RWPE2 (cell line): Measurements from ENCODE around the gene POLH.
"Not testable (repeated sequence)": the region's sequence is repeated elsewhere in the genome, so short reads cannot be mapped to it uniquely, and the experiment has no call there.

ENCODE experiments used
- ATAC-seq: fragments of 200-7000 bp; cut with Tn5 transposase; 3 replicates; pipeline ENCODE4 v1.9.1; 2021; ENCODE audit warnings: low read depth
- DNase-seq: peaks from one replicate; pipeline ENCODE4 v3.0.0-alpha.2; 2020; ENCODE audit warnings: low spot score
- H3K27ac ChIP-seq: fragments of 450-650 bp; 2 replicates; pipeline ENCODE4 v1.5.1; 2017; ENCODE audit warnings: mild to moderate bottlenecking; ENCODE audit not compliant: poor library complexity, severe bottlenecking
- H3K27me3 ChIP-seq: fragments of 250-450 bp; sonication (Bioruptor Pico); 2 replicates; pipeline ENCODE4 v1.5.1; 2021; ENCODE audit warnings: mild to moderate bottlenecking, moderate library complexity; ENCODE audit not compliant: insufficient read depth, poor library complexity, severe bottlenecking
- H3K36me3 ChIP-seq: fragments of 250-450 bp; sonication (Bioruptor Pico); 2 replicates; pipeline ENCODE4 v1.5.1; 2020; ENCODE audit warnings: low read depth, mild to moderate bottlenecking, moderate library complexity
- H3K4me1 ChIP-seq: fragments of 250-450 bp; sonication (Bioruptor Pico); 2 replicates; pipeline ENCODE4 v1.5.1; 2021; ENCODE audit warnings: mild to moderate bottlenecking, moderate library complexity; ENCODE audit not compliant: insufficient read depth, poor library complexity, severe bottlenecking
- H3K4me3 ChIP-seq: fragments of 250-450 bp; sonication (Bioruptor Pico); 2 replicates; pipeline ENCODE4 v1.5.1; 2021; ENCODE audit warnings: mild to moderate bottlenecking, moderate library complexity; ENCODE audit not compliant: severe bottlenecking
- H3K9me3 ChIP-seq: fragments of 250-450 bp; sonication (Bioruptor Pico); 2 replicates; pipeline ENCODE4 v1.5.1; 2021; ENCODE audit warnings: mild to moderate bottlenecking, moderate library complexity; ENCODE audit not compliant: severe bottlenecking
- CTCF ChIP-seq: fragments of 450-650 bp; IDR thresholded peaks from one replicate; pipeline ENCODE4 v1.5.1; 2017; ENCODE audit warnings: mild to moderate bottlenecking, moderate library complexity; ENCODE audit not compliant: poor library complexity, severe bottlenecking

Gene POLH

GRCh38 chr6:43541774-43542471, 34.1 kb upstream of the POLH start:
- no peak for TF ChIP-seq CTCF
- H3K27me3 ChIP-seq: no peaks in the 10 kb centered on the region
- ATAC-seq: no peak
- H3K9me3 ChIP-seq: no peaks in the 10 kb centered on the region
- peaks cover 95% of the 10 kb centered on the region for H3K36me3 ChIP-seq
- no peaks in the 10 kb centered on the region for H3K4me1 ChIP-seq
- no peak overlapping the region for H3K27ac ChIP-seq
- no peak overlapping the region for H3K4me3 ChIP-seq
- no peak for DNase-seq

GRCh38 chr6:43544461-43544860, 31.5 kb upstream of the POLH start:
- Histone ChIP-seq H3K4me3 (no peak overlapping the region), H3K9me3 (no peaks in the 10 kb centered on the region), H3K4me1 (no peaks in the 10 kb centered on the region), H3K27ac (no peak overlapping the region), H3K27me3 (no peaks in the 10 kb centered on the region), H3K36me3 (peaks cover 100% of the 10 kb centered on the region)
- DNase-seq (no peak), ATAC-seq (no peak)
- TF ChIP-seq CTCF: no peak

DNA sequence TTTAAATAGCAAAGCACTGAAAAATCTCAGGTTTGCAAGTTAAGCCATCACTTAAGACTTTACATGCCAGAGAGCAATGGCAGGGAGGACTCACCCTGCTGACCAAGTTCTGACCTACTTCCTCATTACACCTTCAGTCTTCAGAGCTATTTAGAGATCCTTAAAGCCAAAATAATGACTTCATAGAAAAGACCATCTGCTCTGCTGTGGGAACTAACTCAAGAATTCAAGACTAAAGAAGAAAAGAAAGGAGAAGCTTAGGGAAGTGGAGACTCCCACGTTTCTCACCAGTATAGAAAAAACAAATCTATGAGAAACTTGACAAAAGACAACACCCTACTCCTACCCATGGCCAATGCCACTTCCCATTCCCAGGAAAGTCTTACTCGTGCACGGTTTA, 28.8 kb upstream of the POLH start:
- Histone ChIP-seq H3K27me3 (no peaks in the 10 kb centered on the region), H3K9me3 (no peaks in the 10 kb centered on the region), H3K36me3 (peaks cover 100% of the 10 kb centered on the region), H3K4me3 (no peak overlapping the region), H3K27ac (no peak overlapping the region), H3K4me1 (no peaks in the 10 kb centered on the region)
- DNase-seq: no peak
- TF ChIP-seq CTCF: no peak
- ATAC-seq: no peak

GRCh38 chr6:43557620-43558019, 18.4 kb upstream of the POLH start:
- H3K27me3 ChIP-seq, H3K4me3 ChIP-seq, H3K9me3 ChIP-seq, H3K4me1 ChIP-seq, ATAC-seq, DNase-seq, H3K27ac ChIP-seq: not testable (repeated sequence)
- H3K36me3 ChIP-seq: peaks cover 100% of the 10 kb centered on the region

GRCh38 chr6:43559328-43559727, 16.7 kb upstream of the POLH start:
- peaks cover 100% of the 10 kb centered on the region for H3K36me3 ChIP-seq
- no peak for TF ChIP-seq CTCF
- H3K27ac ChIP-seq: no peak overlapping the region
- H3K4me1 ChIP-seq: no peaks in the 10 kb centered on the region
- no peak overlapping the region for H3K4me3 ChIP-seq
- DNase-seq: no peak
- ATAC-seq: no peak
- no peaks in the 10 kb centered on the region for H3K9me3 ChIP-seq
- H3K27me3 ChIP-seq: no peaks in the 10 kb centered on the region
